Activated T-helper 2 cell treated with anti-CD3 and anti-CD28 coated beads, Interferon-gamma antibody, Interleukin-2, Interleukin-4, amounts not matched to agents 10 μg/mL and 5 μg/mL and 100 μg/mL, durations not matched to agents 14 hours and 24 hours and 36 hours (primary cell): ENCODE measurements around the gene PPT2. TPM values are rescaled to one million over a fixed set of nuclear protein-coding genes. Genes with fewer than 3 reads are reported as not detected.

ENCODE experiments used
- DNase-seq: peaks from one replicate; pipeline ENCODE4 v3.0.0; 2021; ENCODE audit warnings: low spot score
- H3K27ac Mint-ChIP-seq: one replicate; pipeline ENCODE4 v1.8.0; 2021; ENCODE audit warnings: mixed read lengths
- H3K27me3 Mint-ChIP-seq: one replicate; pipeline ENCODE4 v1.8.0; 2021; ENCODE audit warnings: low read depth, mixed read lengths
- H3K36me3 Mint-ChIP-seq: one replicate; pipeline ENCODE4 v1.8.0; 2021; ENCODE audit warnings: low read depth, mixed read lengths
- H3K4me1 Mint-ChIP-seq: one replicate; pipeline ENCODE4 v1.8.0; 2021; ENCODE audit warnings: low read depth, mixed read lengths
- H3K4me3 Mint-ChIP-seq: one replicate; pipeline ENCODE4 v1.8.0; 2021; ENCODE audit warnings: low read depth, mild to moderate bottlenecking, moderate library complexity, mixed read lengths
- H3K9me3 Mint-ChIP-seq: one replicate; pipeline ENCODE4 v1.8.0; 2021; ENCODE audit warnings: mixed read lengths
- intact Hi-C: fragments of 100-400 bp; cut with micrococcal nuclease; formaldehyde crosslinking; loops from one replicate; pipeline ENCODE4 v1.15.1; 2023
- total RNA-seq: library from RNA; stranded (reverse); gene quantifications from 2 replicates; pipeline ENCODE4 v1.2.3, GENCODE V29; 2022

The PPT2 gene
- total RNA-seq, 1 donor from 2014 or later: 11.5 TPM

DNA sequence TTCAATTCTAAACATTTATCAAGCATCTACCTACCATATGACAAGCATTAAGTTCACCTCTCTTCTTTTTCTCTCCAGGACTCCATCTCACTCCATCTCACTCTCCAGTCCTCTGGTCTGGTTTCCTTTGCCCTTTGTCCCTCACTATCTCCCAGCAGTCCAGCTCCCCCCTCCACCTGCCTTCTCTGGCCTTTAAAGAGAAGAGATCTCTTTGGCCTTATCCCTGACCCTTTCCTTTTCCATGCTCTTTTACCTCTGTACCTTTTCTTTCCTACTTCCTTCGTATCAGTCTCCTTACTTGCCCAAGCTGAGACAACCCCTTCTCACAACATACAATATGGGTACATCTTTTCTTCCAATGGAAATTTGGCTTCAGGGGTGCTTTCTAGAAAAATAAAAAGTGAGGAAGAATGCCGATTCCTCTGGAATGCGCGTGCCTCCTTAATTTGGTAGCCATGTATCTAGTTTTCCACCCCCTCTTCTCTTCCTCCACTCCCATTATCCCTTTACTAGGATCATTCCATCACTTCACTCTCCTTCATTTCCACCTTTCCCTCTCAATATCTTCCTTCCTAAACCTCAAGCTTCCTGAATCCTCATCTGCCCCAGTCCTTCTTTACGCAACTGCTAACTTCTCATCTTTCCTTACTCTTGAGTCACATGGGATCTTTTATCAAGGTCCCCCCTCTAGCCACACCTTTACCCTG lies 22.7 kb downstream of the PPT2 start:
- Mint-ChIP-seq H3K36me3 (peaks cover 31% of the 10 kb centered on the region), H3K4me3 (peak overlapping the region; percentile 96), H3K9me3 (no peaks in the 10 kb centered on the region), H3K4me1 (peaks cover 54% of the 10 kb centered on the region), H3K27ac (peak overlapping the region; percentile 97), H3K27me3 (no peaks in the 10 kb centered on the region)
- intact Hi-C loops: loop anchor here (1.0 to 10.0 kb wide), 5 partner anchors 22 to 796 kb away; partner anchors contain the start of genes APOM, BAG6, NELFE and PPT2
- DNase-seq: no peak

- H3K27ac Mint-ChIP-seq: peak overlapping the region; percentile 97
- H3K27me3 Mint-ChIP-seq: no peaks in the 10 kb centered on the region
- H3K36me3 Mint-ChIP-seq: peaks cover 32% of the 10 kb centered on the region
- peak overlapping the region; percentile 96 for H3K4me3 Mint-ChIP-seq
- intact Hi-C loops: loop anchor here (5.0 to 10.0 kb wide), 4 partner anchors 220 to 795 kb away; partner anchors contain the start of genes APOM, BAG6, NELFE and SKIC2
- peaks cover 54% of the 10 kb centered on the region for H3K4me1 Mint-ChIP-seq
- H3K9me3 Mint-ChIP-seq: no peaks in the 10 kb centered on the region
- DNase-seq: no peak
Measured at GRCh38 chr6:32177183-32177787, 23.3 kb downstream of the PPT2 start.

DNA sequence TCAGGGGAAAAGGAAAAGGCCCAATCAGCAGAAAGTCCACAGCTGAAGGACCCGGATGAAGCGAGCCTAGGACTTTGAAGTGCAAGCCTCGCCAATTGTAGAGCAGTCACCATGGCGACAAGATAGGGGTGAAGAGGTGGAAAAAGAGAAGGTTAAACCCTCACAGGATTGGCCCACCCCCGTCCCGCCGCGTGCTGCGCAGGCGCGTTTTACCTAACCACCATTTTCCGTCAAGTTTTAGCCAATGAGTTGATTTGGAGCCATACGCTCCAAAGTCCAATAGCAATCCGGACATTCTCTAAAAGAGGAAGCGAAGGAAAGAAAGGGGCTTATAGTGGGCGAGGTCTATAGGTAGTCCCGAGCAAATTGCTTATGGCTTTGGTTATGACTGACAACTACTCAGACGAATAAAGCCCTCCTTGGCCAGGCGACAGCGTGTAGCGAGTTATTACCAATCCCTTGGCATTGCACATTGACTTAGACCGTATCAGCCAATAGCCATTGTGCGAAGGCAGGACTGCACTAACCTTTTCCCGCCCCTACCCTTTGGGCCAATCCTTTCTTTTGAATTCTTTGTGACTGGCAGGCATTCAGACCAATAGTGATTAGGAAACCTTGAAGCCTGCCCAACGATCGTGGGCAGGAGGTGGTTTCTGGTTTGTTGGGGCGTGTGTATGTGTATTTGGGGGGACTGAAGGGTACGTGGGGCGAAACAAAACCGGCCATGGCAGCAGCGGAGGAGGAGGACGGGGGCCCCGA lies 24.0 kb downstream of the PPT2 start, which contains the start of gene RNF5:
RNF5 (plus strand) TSS at position 618 of the 759 bp plus-strand sequence; CDS start at position 725, 107 bp downstream.
- Mint-ChIP-seq H3K27me3 (no peaks in the 10 kb centered on the region), H3K4me1 (peaks cover 50% of the 10 kb centered on the region), H3K36me3 (peaks cover 39% of the 10 kb centered on the region), H3K4me3 (peak within 1 kb of the TSS; percentile 96), H3K9me3 (no peaks in the 10 kb centered on the region), H3K27ac (peak within 1 kb of the TSS; percentile 97)
- peak; percentile 93 for DNase-seq
- intact Hi-C loops: loop anchor here (1.0 to 10.0 kb wide), 6 partner anchors 17 to 794 kb away; partner anchors contain the start of genes APOM, ATF6B, BAG6 and NELFE

DNA sequence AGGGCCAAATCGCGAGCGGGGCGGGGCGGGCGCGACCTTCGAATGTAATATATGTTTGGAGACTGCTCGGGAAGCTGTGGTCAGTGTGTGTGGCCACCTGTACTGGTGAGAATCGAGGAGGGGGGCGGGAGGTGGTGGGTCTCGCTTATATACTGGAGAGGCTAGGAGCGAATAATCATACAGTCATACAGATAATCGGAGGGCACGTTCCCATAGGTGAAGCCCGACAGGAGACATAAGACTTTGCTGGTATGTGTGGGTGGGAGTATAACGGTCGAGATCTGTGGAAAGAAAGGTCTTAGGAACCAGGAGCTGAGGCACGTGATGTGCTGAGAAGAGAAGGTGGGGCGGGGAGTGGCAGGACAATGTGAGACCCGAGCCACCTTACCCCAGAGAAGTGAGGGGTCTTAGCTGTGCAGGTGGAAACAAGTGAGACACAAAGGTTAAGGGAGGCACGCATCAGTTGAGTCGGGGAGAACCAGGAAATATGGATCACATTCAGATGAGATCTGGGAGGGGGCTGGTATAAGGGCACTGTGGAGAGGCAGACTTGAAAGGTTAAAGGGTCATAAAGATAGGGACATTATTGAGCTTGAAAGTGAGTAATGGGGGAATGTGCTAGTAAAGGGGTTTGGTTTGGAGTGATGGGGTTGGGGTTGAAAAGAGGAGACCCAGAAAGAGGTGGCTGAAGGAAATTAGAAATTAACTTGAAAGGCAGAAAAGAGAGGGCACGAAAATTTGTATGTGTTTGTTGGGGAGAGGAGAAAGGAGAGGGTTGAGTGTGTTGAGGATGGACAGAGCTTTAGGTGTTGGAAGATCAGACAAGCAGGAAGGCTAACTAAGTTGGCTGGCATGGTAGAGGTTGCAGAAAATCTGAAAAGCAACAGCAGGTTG lies 24.9 kb downstream of the PPT2 start:
- H3K4me1 Mint-ChIP-seq: peaks cover 46% of the 10 kb centered on the region
- H3K36me3 Mint-ChIP-seq: peaks cover 39% of the 10 kb centered on the region
- peak overlapping the region; percentile 96 for H3K4me3 Mint-ChIP-seq
- intact Hi-C loops: loop anchor here (1.0 to 10.0 kb wide), 6 partner anchors 17 to 794 kb away; partner anchors contain the start of genes APOM, ATF6B, BAG6 and NELFE
- peak overlapping the region; percentile 97 for H3K27ac Mint-ChIP-seq
- H3K9me3 Mint-ChIP-seq: no peaks in the 10 kb centered on the region
- no peak for DNase-seq
- H3K27me3 Mint-ChIP-seq: no peaks in the 10 kb centered on the region

GRCh38 chr6:32179766-32180405 lies 25.9 kb downstream of the PPT2 start:
- Mint-ChIP-seq H3K27ac (peak overlapping the region; percentile 9), H3K27me3 (no peaks in the 10 kb centered on the region), H3K4me3 (peak overlapping the region; percentile 64), H3K4me1 (peaks cover 37% of the 10 kb centered on the region), H3K36me3 (peaks cover 41% of the 10 kb centered on the region), H3K9me3 (no peaks in the 10 kb centered on the region)
- DNase-seq: no peak
- intact Hi-C loops: loop anchor here (5.0 to 10.0 kb wide), 4 partner anchors 223 to 792 kb away; partner anchors contain the start of genes APOM, BAG6, NELFE and SKIC2

GRCh38 chr6:32181148-32181702 lies 27.3 kb downstream of the PPT2 start:
- intact Hi-C loops: no loop called here
- DNase-seq: no peak
- Mint-ChIP-seq H3K9me3 (no peaks in the 10 kb centered on the region), H3K36me3 (peaks cover 50% of the 10 kb centered on the region), H3K27me3 (no peaks in the 10 kb centered on the region), H3K4me3 (no peak overlapping the region), H3K27ac (peak overlapping the region; percentile 20), H3K4me1 (peaks cover 40% of the 10 kb centered on the region)

GRCh38 chr6:32181915-32182529 lies 28.1 kb downstream of the PPT2 start:
- H3K27ac Mint-ChIP-seq: no peak overlapping the region
- no peaks in the 10 kb centered on the region for H3K9me3 Mint-ChIP-seq
- H3K27me3 Mint-ChIP-seq: no peaks in the 10 kb centered on the region
- peaks cover 58% of the 10 kb centered on the region for H3K36me3 Mint-ChIP-seq
- peaks cover 37% of the 10 kb centered on the region for H3K4me1 Mint-ChIP-seq
- no peak for DNase-seq
- no peak overlapping the region for H3K4me3 Mint-ChIP-seq
- intact Hi-C loops: no loop called here

- Mint-ChIP-seq H3K36me3 (peaks cover 63% of the 10 kb centered on the region), H3K27me3 (no peaks in the 10 kb centered on the region), H3K27ac (no peak overlapping the region), H3K9me3 (no peaks in the 10 kb centered on the region), H3K4me3 (no peak overlapping the region), H3K4me1 (peaks cover 36% of the 10 kb centered on the region)
- intact Hi-C loops: no loop called here
- no peak for DNase-seq
Measured at GRCh38 chr6:32182555-32182981, 28.6 kb downstream of the PPT2 start.

- Mint-ChIP-seq H3K9me3 (no peaks in the 10 kb centered on the region), H3K27me3 (no peaks in the 10 kb centered on the region), H3K36me3 (peaks cover 68% of the 10 kb centered on the region), H3K4me3 (no peak overlapping the region), H3K27ac (peak overlapping the region; percentile 12), H3K4me1 (peaks cover 36% of the 10 kb centered on the region)
- intact Hi-C loops: no loop called here
- no peak for DNase-seq
Measured at GRCh38 chr6:32183030-32183429, 29.1 kb downstream of the PPT2 start.

- intact Hi-C loops: no loop called here
- H3K36me3 Mint-ChIP-seq: peaks cover 70% of the 10 kb centered on the region
- H3K4me3 Mint-ChIP-seq: no peak overlapping the region
- no peak for DNase-seq
- no peaks in the 10 kb centered on the region for H3K9me3 Mint-ChIP-seq
- no peaks in the 10 kb centered on the region for H3K27me3 Mint-ChIP-seq
- H3K4me1 Mint-ChIP-seq: peaks cover 41% of the 10 kb centered on the region
- H3K27ac Mint-ChIP-seq: no peak overlapping the region
Measured at GRCh38 chr6:32183483-32184083, 29.6 kb downstream of the PPT2 start.
